PFSK-1 (cell line): Measurements from ENCODE around the gene PARD3B.

ENCODE experiments used
- FOXP2 ChIP-seq: optimal IDR thresholded peaks from 2 replicates; pipeline ENCODE3; 2011; ENCODE audit warnings: borderline replicate concordance, control low read depth, inconsistent platforms; ENCODE audit not compliant: insufficient read depth; ENCODE audit errors: extremely low read length, extremely low read depth
- POLR2AphosphoS5 ChIP-seq: IDR thresholded peaks from 2 replicates; pipeline ENCODE4 v1.6.1; 2012; ENCODE audit warnings: low read depth, mild to moderate bottlenecking, control low read depth, low read length, moderate library complexity
- REST ChIP-seq, 2 experiments: IDR thresholded peaks; 2 replicates each; pipeline versions ENCODE4 v1.6.1 to v1.8.0; 2011 to 2012; ENCODE audit warnings: low read depth in 2 of 2, low read length in 2 of 2, control low read depth in 1 of 2, inconsistent platforms in 1 of 2, mild to moderate bottlenecking in 1 of 2, moderate library complexity in 1 of 2; ENCODE audit not compliant: insufficient read depth in 1 of 2
- SIN3A ChIP-seq: IDR thresholded peaks from 2 replicates; pipeline ENCODE4 v1.6.1; 2012; ENCODE audit warnings: mild to moderate bottlenecking, low read length, moderate library complexity, borderline replicate concordance; ENCODE audit not compliant: insufficient read depth

GRCh38 chr2:205610437-205610836 is 1065.2 kb downstream of the PARD3B start:
- TF ChIP-seq REST (IDR thresholded peaks at IDR 0.05; ENCODE audit: insufficient read depth in 1 of 2, low read depth in 2 of 2, low read length in 2 of 2): no peak
- no peak for TF ChIP-seq POLR2AphosphoS5
- no peak for TF ChIP-seq SIN3A
- TF ChIP-seq FOXP2: no peak
